HepG2 (cell line): ENCODE results near the gene MRPL10. TPM values are rescaled to one million over a fixed set of nuclear protein-coding genes. Genes with fewer than 3 reads are reported as not detected.

Experiments used
- BRD4 ChIP-seq: sonication (generic); formaldehyde crosslinking; IDR thresholded peaks from 2 replicates; pipeline ENCODE4 v1.4.0; 2020; ENCODE audit warnings: missing genetic modification reagents
- CHCHD3 ChIP-seq: sonication (generic); formaldehyde crosslinking; IDR thresholded peaks from 2 replicates; pipeline ENCODE4 v1.8.0; 2022; ENCODE audit warnings: mild to moderate bottlenecking, missing genetic modification reagents, moderate library complexity
- FOXA1 ChIP-seq, 2 experiments: fragments of 450-650 bp in 1 of 2; sonication (generic) in 1 of 2; formaldehyde crosslinking in 1 of 2; IDR thresholded peaks; 2 replicates each; pipeline versions ENCODE4 v1.4.0 to v1.6.1; 2016 to 2020; ENCODE audit warnings: missing genetic modification reagents in 1 of 2
- HNRNPLL ChIP-seq: fragments of 200-400 bp; formaldehyde crosslinking; IDR thresholded peaks from 2 replicates; pipeline ENCODE4 v1.6.1; 2017; ENCODE audit warnings: mild to moderate bottlenecking, low read depth, low read length; ENCODE audit not compliant: poor library complexity, severe bottlenecking
- MXI1 ChIP-seq: IDR thresholded peaks from 3 replicates; pipeline ENCODE4 v1.6.1; 2012; ENCODE audit warnings: low read depth, low read length, inconsistent platforms, borderline replicate concordance
- PHB2 ChIP-seq: fragments of 450-650 bp; IDR thresholded peaks from 2 replicates; pipeline ENCODE4 v1.6.1; 2018; ENCODE audit not compliant: partially characterized antibody
- SKI ChIP-seq: fragments of 450-650 bp; IDR thresholded peaks from one replicate; pipeline ENCODE4 v1.6.1; 2018; ENCODE audit warnings: mild to moderate bottlenecking; ENCODE audit not compliant: partially characterized antibody
- XBP1 ChIP-seq: sonication (generic); formaldehyde crosslinking; IDR thresholded peaks from 2 replicates; pipeline ENCODE4 v1.5.0; 2020; ENCODE audit warnings: missing genetic modification reagents
- ZBTB49 ChIP-seq: sonication (generic); formaldehyde crosslinking; IDR thresholded peaks from 2 replicates; pipeline ENCODE4 v1.4.0; 2020; ENCODE audit warnings: missing genetic modification reagents, borderline replicate concordance
- ZNF317 ChIP-seq: sonication (generic); formaldehyde crosslinking; IDR thresholded peaks from 2 replicates; pipeline ENCODE4 v1.5.0; 2020; ENCODE audit warnings: mild to moderate bottlenecking, missing genetic modification reagents
- ZNF382 ChIP-seq: sonication (generic); formaldehyde crosslinking; IDR thresholded peaks from 2 replicates; pipeline ENCODE4 v1.5.0; 2020; ENCODE audit warnings: missing genetic modification reagents, mild to moderate bottlenecking, borderline replicate concordance
- ZNF407 ChIP-seq: sonication (generic); formaldehyde crosslinking; IDR thresholded peaks from one replicate; pipeline ENCODE4 v1.5.1; 2020; ENCODE audit warnings: mild to moderate bottlenecking, missing genetic modification reagents; ENCODE audit errors: not compliant biosample characterization
- ZNF496 ChIP-seq: sonication (generic); formaldehyde crosslinking; IDR thresholded peaks from 2 replicates; pipeline ENCODE4 v1.8.1; 2023; ENCODE audit warnings: mild to moderate bottlenecking, moderate library complexity, missing genetic modification reagents; ENCODE audit not compliant: insufficient replicate concordance
- ZNF563 ChIP-seq: sonication (generic); formaldehyde crosslinking; IDR thresholded peaks from 2 replicates; pipeline ENCODE4 v1.8.0; 2022; ENCODE audit warnings: mild to moderate bottlenecking, moderate library complexity, missing genetic modification reagents
- ZNF660 ChIP-seq: sonication (generic); formaldehyde crosslinking; IDR thresholded peaks from 2 replicates; pipeline ENCODE4 v1.5.1; 2020; ENCODE audit warnings: mild to moderate bottlenecking, low read depth, missing genetic modification reagents, borderline replicate concordance
- ZNF737 ChIP-seq: sonication (generic); formaldehyde crosslinking; IDR thresholded peaks from 2 replicates; pipeline ENCODE4 v1.5.0; 2020; ENCODE audit warnings: missing genetic modification reagents, mild to moderate bottlenecking, borderline replicate concordance
- ZNF775 ChIP-seq: sonication (generic); formaldehyde crosslinking; IDR thresholded peaks from 2 replicates; pipeline ENCODE4 v1.4.0; 2020; ENCODE audit warnings: missing genetic modification reagents, mild to moderate bottlenecking, moderate library complexity, borderline replicate concordance
- ZNF788 ChIP-seq: sonication (generic); formaldehyde crosslinking; IDR thresholded peaks from 2 replicates; pipeline ENCODE4 v1.5.0; 2020; ENCODE audit warnings: mild to moderate bottlenecking, missing genetic modification reagents, borderline replicate concordance
- polyA plus RNA-seq, 8 experiments: library from polyadenylated mRNA; depleted of rRNA in 3 of 8; stranded (reverse) in 7 of 8; unstranded in 1 of 8; fragments of >200 nt; fragmentation: Illumina TruSeq in 4 of 8; extraction: Trizol in 4 of 8; gene quantifications; 2 replicates each; pipeline versions ENCODE4 v1.2.1 to v1.2.3, GENCODE V29; 2011 to 2016; ENCODE audit warnings: low read depth in 4 of 8, missing spikeins in 1 of 8, mixed read lengths in 1 of 8; ENCODE audit not compliant: insufficient read depth in 1 of 8
- total RNA-seq, 5 experiments: library from RNA; depleted of rRNA; stranded (reverse); fragments of >200 nt; fragmentation: Illumina TruSeq; extraction: Trizol; gene quantifications; 2 replicates each; pipeline ENCODE4 v1.2.3, GENCODE V29; 2016; ENCODE audit warnings: low read depth in 1 of 5

The MRPL10 gene
- total and polyA plus RNA-seq, 2 of the 13 experiments (the other 11 are each of a cell fraction or from before 2014, with no cell fraction given) = 56.7 to 149 TPM

- TF ChIP-seq ZNF407 (CRISPR knock-in tag) (no peak), ZNF317 (CRISPR knock-in tag) (no peak), ZBTB49 (CRISPR knock-in tag) (no peak), ZNF737 (peak; percentile 86), FOXA1 (IDR thresholded peaks at IDR 0.05) (no peak), FOXA1 (CRISPR knock-in tag; IDR thresholded peaks at IDR 0.05) (peak; percentile 55), ZNF775 (CRISPR knock-in tag) (no peak; the same call in 1 of the 2 replicates), XBP1 (CRISPR knock-in tag) (no peak), ZNF382 (CRISPR knock-in tag) (no peak), MXI1 (peak; percentile 98), ZNF496 (no peak), ZNF788 (CRISPR knock-in tag) (peak; percentile 81; the same call in 1 of the 2 replicates), CHCHD3 (CRISPR knock-in tag) (no peak), SKI (no peak), ZNF660 (CRISPR knock-in tag) (no peak), BRD4 (CRISPR knock-in tag) (peak; percentile 89; the same call in 1 of the 2 replicates), ZNF563 (CRISPR knock-in tag) (0 out of 2 replicates have a peak, but pooled peaks have one; percentile 38), PHB2 (no peak), HNRNPLL (peak; percentile 89)
Measured at GRCh38 chr17:47831003-47831933, at the start of gene MRPL10, which contains the start of gene LRRC46 (continued).
